SJCRH30 (cell line): ENCODE measurements around the gene SETD1B. TPM values are rescaled to one million over a fixed set of nuclear protein-coding genes. Genes with fewer than 3 reads are reported as not detected.

Experiments used
- DNase-seq, 2 experiments: peaks; one replicate each; pipeline ENCODE4 v3.0.0-alpha.2; 2015 to 2020
- H3K27ac ChIP-seq: fragments of 250-450 bp; sonication (Bioruptor Pico); 2 replicates; pipeline ENCODE4 v1.5.1; 2020; ENCODE audit warnings: mild to moderate bottlenecking, moderate library complexity
- H3K27me3 ChIP-seq: fragments of 250-450 bp; sonication (Bioruptor Pico); 2 replicates; pipeline ENCODE4 v1.5.1; 2020; ENCODE audit warnings: mild to moderate bottlenecking, moderate library complexity
- H3K36me3 ChIP-seq: fragments of 250-450 bp; sonication (Bioruptor Pico); 2 replicates; pipeline ENCODE4 v1.5.1; 2020; ENCODE audit warnings: mild to moderate bottlenecking, moderate library complexity
- H3K4me1 ChIP-seq: fragments of 250-450 bp; sonication (Bioruptor Pico); 2 replicates; pipeline ENCODE4 v1.5.1; 2020; ENCODE audit warnings: mild to moderate bottlenecking, moderate library complexity
- H3K4me3 ChIP-seq: fragments of 250-450 bp; sonication (Bioruptor Pico); 2 replicates; pipeline ENCODE4 v1.5.1; 2020; ENCODE audit warnings: mild to moderate bottlenecking, moderate library complexity
- H3K9me3 ChIP-seq: fragments of 250-450 bp; sonication (Bioruptor Pico); replicated peaks from 2 replicates; pipeline ENCODE4 v1.5.1; 2020; ENCODE audit warnings: mild to moderate bottlenecking, moderate library complexity
- total RNA-seq: library from RNA; depleted of rRNA; stranded (reverse); fragments of >200 nt; shearing (Covaris generic); gene quantifications from 2 replicates; pipeline ENCODE4 v1.2.3, GENCODE V29; 2014

SETD1B gene
- total RNA-seq, 1 experiment from 2014 or later, result 3.8 TPM

DNA sequence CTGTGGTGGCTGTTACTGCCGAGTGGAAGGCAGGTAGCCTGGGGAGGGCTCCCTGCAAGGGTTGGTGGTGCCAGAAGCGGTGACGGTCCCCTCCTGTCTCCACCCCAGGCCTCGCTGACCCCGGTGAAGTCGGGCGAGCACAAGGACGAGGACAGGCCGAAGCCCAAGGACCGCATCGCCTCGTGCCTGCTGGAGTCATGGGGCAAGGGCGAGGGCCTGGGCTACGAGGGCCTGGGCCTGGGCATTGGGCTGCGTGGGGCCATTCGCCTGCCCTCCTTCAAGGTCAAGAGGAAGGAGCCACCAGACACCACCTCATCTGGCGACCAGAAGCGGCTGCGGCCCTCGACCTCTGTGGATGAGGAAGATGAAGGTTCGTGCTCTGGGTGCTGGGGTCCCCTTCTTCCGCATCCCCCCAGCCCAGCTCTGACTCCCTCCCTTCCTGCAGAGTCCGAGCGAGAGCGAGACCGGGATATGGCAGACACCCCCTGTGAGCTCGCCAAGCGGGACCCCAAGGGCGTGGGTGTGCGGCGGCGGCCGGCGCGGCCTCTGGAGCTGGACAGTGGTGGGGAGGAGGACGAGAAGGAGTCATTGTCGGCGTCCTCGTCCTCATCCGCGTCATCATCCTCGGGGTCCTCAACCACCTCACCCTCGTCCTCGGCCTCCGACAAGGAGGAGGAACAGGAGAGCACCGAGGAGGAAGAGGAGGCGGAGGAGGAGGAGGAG lies 13.3 kb downstream of the SETD1B start:
- Histone ChIP-seq H3K27ac (no peak overlapping the region), H3K36me3 (peaks cover 39% of the 10 kb centered on the region), H3K4me3 (no peak overlapping the region), H3K27me3 (no peaks in the 10 kb centered on the region), H3K9me3 (no peaks in the 10 kb centered on the region), H3K4me1 (no peaks in the 10 kb centered on the region)
- DNase-seq, result no peak

DNA sequence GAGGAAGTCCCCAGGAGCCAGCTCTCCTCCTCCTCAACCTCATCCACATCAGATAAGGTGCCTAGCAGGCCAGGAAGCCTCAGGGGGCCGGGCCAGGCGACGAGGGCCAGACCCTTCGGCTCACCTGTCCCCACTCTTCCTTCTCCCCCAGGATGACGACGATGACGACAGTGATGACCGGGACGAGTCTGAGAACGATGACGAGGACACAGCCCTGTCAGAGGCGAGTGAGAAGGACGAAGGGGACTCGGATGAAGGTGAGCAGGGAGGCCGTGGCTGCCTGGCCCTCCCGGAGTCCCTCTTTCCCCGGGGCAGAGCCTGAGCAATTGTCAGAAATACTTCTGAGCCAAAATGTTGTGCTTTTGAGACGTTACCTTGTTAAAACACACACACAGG lies 13.8 kb downstream of the SETD1B start:
- Histone ChIP-seq H3K9me3 (no peaks in the 10 kb centered on the region), H3K4me1 (no peaks in the 10 kb centered on the region), H3K36me3 (peaks cover 44% of the 10 kb centered on the region), H3K27me3 (no peaks in the 10 kb centered on the region), H3K27ac (no peak overlapping the region), H3K4me3 (no peak overlapping the region)
- DNase-seq, result no peak

DNA sequence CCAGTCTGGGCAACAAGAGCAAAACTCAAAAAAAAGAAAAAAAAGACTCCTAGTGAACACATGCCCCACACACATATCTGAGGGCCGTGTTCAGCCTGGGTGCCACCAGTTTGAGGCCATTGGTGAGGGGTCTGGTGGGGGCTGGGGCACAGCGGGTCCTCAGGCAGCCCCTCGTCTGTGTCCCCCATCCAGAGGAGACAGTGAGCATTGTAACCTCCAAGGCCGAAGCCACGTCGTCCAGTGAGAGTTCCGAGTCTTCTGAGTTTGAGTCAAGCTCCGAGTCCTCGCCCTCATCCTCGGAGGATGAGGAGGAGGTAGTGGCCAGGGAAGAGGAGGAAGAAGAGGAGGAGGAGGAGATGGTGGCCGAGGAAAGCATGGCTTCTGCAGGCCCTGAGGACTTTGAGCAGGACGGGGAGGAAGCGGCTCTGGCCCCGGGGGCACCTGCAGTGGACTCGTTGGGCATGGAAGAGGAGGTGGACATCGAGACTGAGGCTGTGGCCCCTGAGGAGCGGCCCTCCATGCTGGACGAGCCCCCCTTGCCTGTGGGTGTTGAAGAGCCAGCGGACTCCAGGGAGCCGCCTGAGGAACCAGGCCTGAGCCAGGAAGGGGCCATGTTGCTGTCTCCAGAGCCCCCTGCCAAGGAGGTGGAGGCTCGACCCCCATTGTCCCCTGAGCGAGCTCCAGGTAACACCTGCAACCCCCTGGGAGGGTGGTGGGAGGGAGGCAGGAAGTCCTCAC lies 15.6 kb downstream of the SETD1B start:
- H3K4me3 ChIP-seq, result no peak overlapping the region
- H3K36me3 ChIP-seq, result peaks cover 42% of the 10 kb centered on the region
- DNase-seq, result no peak
- no peaks in the 10 kb centered on the region for H3K27me3 ChIP-seq
- no peaks in the 10 kb centered on the region for H3K4me1 ChIP-seq
- no peak overlapping the region for H3K27ac ChIP-seq
- H3K9me3 ChIP-seq, result no peaks in the 10 kb centered on the region

DNA sequence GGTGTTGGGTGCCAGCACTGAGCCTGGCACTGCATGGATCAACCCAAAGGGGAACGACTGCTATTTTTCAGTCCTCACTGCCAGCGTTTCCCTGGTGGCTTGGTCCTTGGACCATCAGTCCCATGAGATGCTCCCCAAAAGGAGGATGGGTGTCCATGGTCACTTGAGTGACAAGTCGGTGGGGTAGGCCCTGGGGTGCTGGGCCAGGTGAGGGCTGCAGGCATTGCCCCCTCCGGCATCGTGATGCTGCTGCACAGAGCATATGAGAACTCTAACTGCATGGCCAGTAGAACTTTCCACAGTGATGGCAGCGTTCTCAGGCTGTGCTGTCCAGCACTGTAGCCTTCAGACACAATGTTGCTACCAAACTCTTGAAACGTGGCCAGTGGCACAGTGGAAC lies 16.2 kb downstream of the SETD1B start:
- no peaks in the 10 kb centered on the region for H3K4me1 ChIP-seq
- H3K27ac ChIP-seq, result no peak overlapping the region
- peaks cover 42% of the 10 kb centered on the region for H3K36me3 ChIP-seq
- no peak for DNase-seq
- H3K4me3 ChIP-seq, result no peak overlapping the region
- no peaks in the 10 kb centered on the region for H3K9me3 ChIP-seq
- H3K27me3 ChIP-seq, result no peaks in the 10 kb centered on the region

DNA sequence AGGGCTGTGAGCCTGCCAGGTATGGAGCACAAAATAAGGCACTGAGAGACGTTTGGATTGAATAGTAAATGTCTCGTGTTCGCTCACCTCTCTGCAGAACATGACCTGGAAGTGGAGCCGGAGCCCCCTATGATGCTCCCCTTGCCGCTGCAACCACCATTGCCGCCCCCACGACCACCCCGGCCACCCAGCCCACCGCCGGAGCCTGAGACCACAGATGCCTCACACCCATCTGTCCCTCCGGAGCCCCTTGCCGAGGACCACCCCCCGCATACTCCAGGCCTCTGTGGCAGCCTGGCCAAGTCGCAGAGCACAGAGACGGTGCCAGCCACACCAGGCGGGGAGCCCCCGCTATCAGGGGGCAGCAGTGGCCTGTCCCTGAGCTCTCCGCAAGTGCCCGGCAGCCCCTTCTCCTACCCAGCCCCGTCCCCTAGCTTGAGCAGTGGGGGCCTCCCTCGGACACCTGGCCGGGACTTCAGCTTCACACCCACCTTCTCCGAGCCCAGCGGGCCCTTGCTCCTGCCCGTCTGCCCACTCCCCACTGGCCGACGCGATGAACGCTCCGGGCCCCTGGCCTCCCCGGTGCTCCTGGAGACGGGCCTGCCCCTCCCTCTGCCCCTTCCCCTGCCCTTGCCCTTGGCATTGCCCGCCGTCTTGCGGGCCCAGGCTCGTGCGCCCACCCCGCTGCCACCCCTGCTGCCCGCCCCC lies 18.7 kb downstream of the SETD1B start:
- H3K9me3 ChIP-seq, result no peaks in the 10 kb centered on the region
- peaks cover 39% of the 10 kb centered on the region for H3K36me3 ChIP-seq
- no peaks in the 10 kb centered on the region for H3K27me3 ChIP-seq
- no peak overlapping the region for H3K27ac ChIP-seq
- H3K4me3 ChIP-seq, result no peak overlapping the region
- H3K4me1 ChIP-seq, result no peaks in the 10 kb centered on the region
- DNase-seq, result no peak

DNA sequence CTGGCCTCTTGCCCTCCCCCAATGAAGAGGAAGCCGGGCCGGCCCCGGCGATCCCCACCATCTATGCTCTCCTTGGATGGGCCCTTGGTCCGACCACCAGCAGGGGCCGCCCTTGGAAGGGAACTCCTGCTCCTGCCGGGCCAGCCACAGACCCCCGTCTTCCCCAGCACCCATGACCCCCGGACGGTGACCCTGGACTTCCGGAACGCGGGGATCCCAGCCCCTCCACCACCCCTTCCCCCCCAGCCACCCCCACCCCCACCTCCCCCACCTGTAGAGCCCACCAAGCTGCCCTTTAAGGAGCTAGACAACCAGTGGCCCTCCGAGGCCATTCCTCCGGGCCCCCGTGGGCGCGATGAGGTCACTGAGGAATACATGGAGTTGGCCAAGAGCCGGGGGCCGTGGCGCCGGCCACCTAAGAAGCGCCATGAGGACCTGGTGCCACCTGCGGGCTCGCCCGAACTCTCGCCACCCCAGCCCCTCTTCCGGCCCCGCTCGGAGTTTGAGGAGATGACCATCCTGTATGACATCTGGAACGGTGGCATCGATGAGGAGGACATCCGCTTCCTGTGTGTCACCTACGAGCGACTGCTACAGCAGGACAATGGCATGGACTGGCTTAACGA lies 19.4 kb downstream of the SETD1B start:
- Histone ChIP-seq H3K4me3 (no peak overlapping the region), H3K27me3 (no peaks in the 10 kb centered on the region), H3K9me3 (no peaks in the 10 kb centered on the region), H3K4me1 (no peaks in the 10 kb centered on the region), H3K27ac (no peak overlapping the region), H3K36me3 (peaks cover 35% of the 10 kb centered on the region)
- DNase-seq, result no peak

DNA sequence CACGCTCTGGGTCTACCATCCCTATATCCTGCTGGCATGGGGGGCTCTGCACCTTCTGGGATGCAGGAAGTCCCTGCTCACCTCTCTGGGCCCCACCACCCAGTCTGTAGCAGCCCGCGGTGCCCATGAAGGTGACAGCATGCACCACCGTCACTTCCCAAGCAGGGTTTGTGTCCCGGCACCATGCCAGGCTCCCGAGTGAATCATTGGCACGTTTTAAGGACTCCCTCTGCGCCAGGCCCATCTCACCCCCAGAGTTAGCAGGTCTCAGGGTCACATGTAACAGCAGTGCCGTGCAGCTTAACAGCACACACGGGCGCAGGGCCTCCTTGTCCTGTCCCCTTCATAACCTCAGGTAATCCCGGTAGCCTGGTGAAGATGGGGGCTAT lies 19.9 kb downstream of the SETD1B start:
- Histone ChIP-seq H3K4me3 (no peak overlapping the region), H3K9me3 (no peaks in the 10 kb centered on the region), H3K4me1 (no peaks in the 10 kb centered on the region), H3K27me3 (no peaks in the 10 kb centered on the region), H3K27ac (no peak overlapping the region), H3K36me3 (peaks cover 32% of the 10 kb centered on the region)
- DNase-seq, result no peak

DNA sequence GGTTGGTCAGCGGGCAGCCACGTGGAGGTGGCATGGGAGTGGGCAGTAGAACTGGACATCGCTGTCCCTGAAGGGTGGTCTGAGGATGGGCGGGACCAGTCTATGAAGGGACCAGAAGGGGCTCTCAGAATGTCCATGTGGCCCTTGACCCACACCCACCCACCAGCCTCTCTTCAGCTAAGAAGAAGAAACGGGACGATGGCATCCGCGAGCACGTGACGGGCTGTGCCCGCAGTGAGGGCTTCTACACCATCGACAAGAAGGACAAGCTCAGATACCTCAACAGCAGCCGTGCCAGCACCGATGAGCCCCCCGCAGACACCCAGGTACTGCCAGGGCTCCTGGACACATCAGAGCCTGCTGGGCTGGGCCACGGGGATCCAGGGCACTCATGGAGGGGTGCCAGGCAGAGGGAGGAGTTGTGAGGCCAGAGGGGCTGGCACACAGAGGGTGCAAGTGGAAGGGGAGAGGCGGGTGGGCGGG lies 21.3 kb downstream of the SETD1B start:
- no peak for DNase-seq
- H3K27me3 ChIP-seq, result no peaks in the 10 kb centered on the region
- H3K36me3 ChIP-seq, result peaks cover 27% of the 10 kb centered on the region
- H3K4me1 ChIP-seq, result no peaks in the 10 kb centered on the region
- no peak overlapping the region for H3K4me3 ChIP-seq
- no peaks in the 10 kb centered on the region for H3K9me3 ChIP-seq
- H3K27ac ChIP-seq, result no peak overlapping the region

DNA sequence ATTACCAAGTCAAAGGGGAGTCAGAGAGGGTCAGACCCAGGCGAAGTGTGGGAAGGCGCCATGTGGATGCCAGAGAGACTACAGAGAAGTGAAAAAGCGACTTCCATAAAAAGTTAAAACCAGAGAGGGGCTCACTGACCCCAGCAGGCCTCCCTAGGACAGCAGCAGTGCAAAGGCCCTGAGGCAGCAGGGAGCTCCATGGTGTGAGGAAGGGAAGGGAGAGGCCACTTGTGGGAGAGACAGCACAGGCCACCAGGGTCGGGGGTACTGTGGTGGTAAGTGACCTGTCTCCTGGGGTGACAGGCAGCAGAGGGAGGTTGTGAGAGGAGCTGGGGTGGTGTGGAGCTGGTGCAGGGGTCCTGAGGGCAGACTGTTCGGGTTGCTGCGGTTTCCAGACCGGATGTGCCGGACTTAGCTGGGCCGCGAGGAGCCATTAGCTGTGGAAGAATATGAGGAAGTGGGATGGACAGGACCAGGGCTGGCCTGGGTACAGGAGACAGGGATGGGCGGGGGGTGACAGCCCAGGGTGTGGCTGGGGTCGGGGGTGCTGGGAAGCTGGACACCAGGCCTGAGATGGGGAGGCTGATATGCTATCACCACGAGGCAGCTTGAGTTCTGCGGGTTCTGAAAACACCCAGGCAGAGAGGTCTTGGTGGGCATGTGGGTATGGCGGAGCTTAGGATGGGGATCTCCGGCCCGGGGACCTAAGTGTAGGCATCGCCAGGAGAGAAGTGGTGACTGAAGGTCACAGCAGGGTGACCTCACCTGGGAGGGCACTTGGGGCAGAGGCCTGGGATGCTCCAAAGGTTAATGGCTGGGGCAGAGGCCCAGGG lies 22.7 kb downstream of the SETD1B start:
- Histone ChIP-seq H3K36me3 (peaks cover 24% of the 10 kb centered on the region), H3K4me3 (no peak overlapping the region), H3K27ac (no peak overlapping the region), H3K4me1 (no peaks in the 10 kb centered on the region), H3K27me3 (no peaks in the 10 kb centered on the region), H3K9me3 (no peaks in the 10 kb centered on the region)
- no peak for DNase-seq

DNA sequence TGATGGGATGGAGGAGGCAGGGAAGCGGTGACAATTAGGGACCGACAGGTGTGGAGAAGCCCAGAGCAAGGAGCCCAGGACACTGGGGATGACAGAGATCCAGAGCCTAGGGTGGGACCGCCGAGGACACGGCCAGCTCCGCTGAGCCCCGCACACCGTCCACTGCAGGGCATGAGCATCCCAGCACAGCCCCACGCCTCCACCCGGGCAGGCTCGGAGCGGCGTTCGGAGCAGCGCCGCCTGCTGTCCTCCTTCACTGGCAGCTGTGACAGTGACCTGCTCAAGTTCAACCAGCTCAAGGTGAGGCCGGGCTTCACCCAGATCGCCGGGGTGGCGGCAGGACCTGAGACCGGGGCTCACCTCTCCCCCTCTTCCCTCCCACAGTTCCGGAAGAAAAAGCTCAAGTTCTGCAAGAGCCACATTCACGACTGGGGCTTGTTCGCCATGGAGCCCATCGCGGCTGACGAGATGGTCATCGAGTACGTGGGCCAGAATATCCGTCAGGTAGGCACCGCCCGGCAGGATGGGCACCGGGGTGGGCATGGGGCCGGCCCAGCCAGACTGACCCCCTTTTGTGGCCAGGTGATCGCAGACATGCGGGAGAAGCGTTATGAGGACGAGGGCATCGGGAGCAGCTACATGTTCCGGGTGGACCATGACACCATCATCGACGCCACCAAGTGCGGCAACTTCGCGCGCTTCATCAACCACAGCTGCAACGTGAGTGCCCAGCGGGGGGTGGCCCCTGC lies 23.7 kb downstream of the SETD1B start:
- H3K36me3 ChIP-seq, result peaks cover 19% of the 10 kb centered on the region
- H3K9me3 ChIP-seq, result no peaks in the 10 kb centered on the region
- no peaks in the 10 kb centered on the region for H3K27me3 ChIP-seq
- no peak overlapping the region for H3K27ac ChIP-seq
- no peak for DNase-seq
- no peaks in the 10 kb centered on the region for H3K4me1 ChIP-seq
- H3K4me3 ChIP-seq, result no peak overlapping the region

DNA sequence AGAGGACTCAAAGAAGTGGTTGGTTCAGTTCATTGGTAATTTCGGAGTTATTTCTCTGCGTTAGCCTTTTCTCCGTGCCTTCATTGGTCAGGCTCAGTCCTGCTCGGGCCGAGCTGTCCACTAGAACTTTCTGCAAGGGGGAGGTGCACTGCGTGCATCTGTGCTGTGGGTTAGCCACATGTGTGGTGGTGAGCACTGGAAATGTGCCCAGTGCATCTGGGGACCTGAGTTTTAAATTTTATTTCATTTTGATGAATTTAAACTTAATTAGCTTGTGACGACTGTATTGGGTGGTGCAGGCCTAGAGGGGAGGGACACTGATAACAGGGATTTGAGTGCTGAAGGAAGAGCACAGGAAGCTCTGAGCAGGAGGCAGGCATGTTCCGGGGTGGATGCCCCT lies 24.5 kb downstream of the SETD1B start:
- Histone ChIP-seq H3K4me3 (no peak overlapping the region), H3K36me3 (peaks cover 17% of the 10 kb centered on the region)
- no peak for DNase-seq

DNA sequence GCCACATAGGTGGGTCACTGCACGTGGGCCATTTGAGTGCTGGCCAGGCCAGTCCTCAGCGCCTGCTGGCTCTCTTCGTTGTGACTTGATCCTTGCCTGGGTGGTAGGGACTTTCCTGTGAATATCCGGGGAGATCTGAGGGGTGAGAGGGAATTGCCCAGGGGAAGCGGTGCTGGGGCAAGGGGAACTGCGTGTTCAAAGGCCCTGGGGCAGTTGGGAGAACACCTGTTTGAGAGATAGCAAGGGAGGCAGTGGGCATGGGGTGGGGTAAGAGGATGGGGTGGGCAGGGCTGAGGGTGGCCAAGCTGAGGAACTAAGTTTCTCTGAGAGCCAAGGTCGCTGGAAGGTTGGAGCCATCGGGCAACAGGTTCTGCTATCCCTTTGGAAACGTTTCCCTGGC lies 25.0 kb downstream of the SETD1B start:
- Histone ChIP-seq H3K4me1 (no peaks in the 10 kb centered on the region), H3K36me3 (peaks cover 11% of the 10 kb centered on the region), H3K9me3 (no peaks in the 10 kb centered on the region), H3K27ac (no peak overlapping the region), H3K27me3 (no peaks in the 10 kb centered on the region), H3K4me3 (no peak overlapping the region)
- DNase-seq, result no peak

More for the DNA sequence above, 24.5 kb downstream of the SETD1B start:
- Histone ChIP-seq H3K9me3 (no peaks in the 10 kb centered on the region), H3K4me1 (no peaks in the 10 kb centered on the region), H3K27me3 (no peaks in the 10 kb centered on the region), H3K27ac (no peak overlapping the region)

DNA sequence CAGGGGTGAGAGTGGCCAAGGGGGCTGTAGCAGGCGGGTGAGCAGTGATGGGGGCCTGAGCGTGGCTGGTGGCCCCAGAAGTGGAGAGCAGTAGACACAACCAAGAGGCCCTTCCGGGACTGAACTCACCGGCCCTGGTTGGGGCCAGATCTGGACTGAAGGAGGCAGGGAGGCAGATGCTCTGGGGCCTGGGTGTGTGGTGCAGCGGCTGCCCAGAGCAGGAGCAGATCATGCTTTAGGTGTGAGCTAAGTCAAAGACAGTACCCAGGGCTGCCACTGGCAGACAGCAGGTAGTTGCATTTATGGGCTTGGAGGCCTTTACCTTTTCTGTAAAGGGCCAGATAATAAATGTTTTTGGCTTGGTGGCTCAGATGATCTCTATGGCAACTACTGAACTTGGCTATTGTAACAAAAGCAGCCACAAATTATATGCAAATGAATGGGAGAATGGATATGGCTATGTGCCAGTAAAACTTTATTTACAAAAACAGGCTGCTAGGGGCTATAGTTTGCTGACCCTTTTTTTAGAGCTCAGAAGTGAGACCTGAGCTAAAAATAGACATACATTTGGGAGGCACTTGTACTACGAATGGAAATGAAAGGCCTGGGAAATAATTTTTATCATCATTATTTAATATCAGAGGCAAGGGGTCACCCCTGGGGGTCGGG lies 25.6 kb downstream of the SETD1B start:
- no peak overlapping the region for H3K4me3 ChIP-seq
- no peaks in the 10 kb centered on the region for H3K27me3 ChIP-seq
- peaks cover 9% of the 10 kb centered on the region for H3K36me3 ChIP-seq
- H3K9me3 ChIP-seq, result no peaks in the 10 kb centered on the region
- no peak for DNase-seq
- no peak overlapping the region for H3K27ac ChIP-seq
- H3K4me1 ChIP-seq, result no peaks in the 10 kb centered on the region
